Lung microvascular endothelial cell (primary cell): ENCODE measurements around the gene FHIT. TPM values are rescaled to one million over a fixed set of nuclear protein-coding genes. Genes with fewer than 3 reads are reported as not detected.

Experiments
- DNase-seq, 2 donors: peaks; one replicate each; pipeline versions ENCODE4 v3.0.0 to v3.0.0-alpha.2; 2010; ENCODE audit warnings: low read depth in 2 of 2
- total RNA-seq: library from RNA; depleted of rRNA; stranded (reverse); fragments of >200 nt; gene quantifications from 2 replicates; pipeline ENCODE4 v1.2.1, GENCODE V29; 2014

The FHIT gene
- total RNA-seq, 1 donor from 2014 or later: 0.79 TPM

- no peak for DNase-seq
Observed at GRCh38 chr3:60133269-60134162, 1117.7 kb downstream of the FHIT start.

- DNase-seq: no peak
Observed at GRCh38 chr3:60131618-60132017, 1119.6 kb downstream of the FHIT start.

GRCh38 chr3:60126511-60127304 is 1124.5 kb downstream of the FHIT start:
- no peak for DNase-seq

GRCh38 chr3:60125686-60126085 is 1125.6 kb downstream of the FHIT start:
- no peak for DNase-seq

- no peak for DNase-seq
Observed at GRCh38 chr3:60120245-60120644, 1131.0 kb downstream of the FHIT start.

GRCh38 chr3:60114191-60114590 is 1137.1 kb downstream of the FHIT start:
- DNase-seq: no peak

- no peak for DNase-seq
Observed at GRCh38 chr3:60107275-60107674, 1144.0 kb downstream of the FHIT start.

- DNase-seq: no peak
Observed at GRCh38 chr3:60102154-60102553, 1149.1 kb downstream of the FHIT start.

GRCh38 chr3:60101621-60102020 is 1149.6 kb downstream of the FHIT start:
- no peak for DNase-seq

- no peak for DNase-seq
Observed at GRCh38 chr3:60096403-60096802, 1154.8 kb downstream of the FHIT start.

GRCh38 chr3:60095930-60096329 is 1155.3 kb downstream of the FHIT start:
- DNase-seq: no peak

GRCh38 chr3:60095516-60095915 is 1155.7 kb downstream of the FHIT start:
- DNase-seq: no peak

- no peak for DNase-seq
Observed at GRCh38 chr3:60094392-60094947, 1156.8 kb downstream of the FHIT start.

GRCh38 chr3:60090548-60090947 is 1160.7 kb downstream of the FHIT start:
- DNase-seq: no peak

GRCh38 chr3:60086811-60087210 is 1164.4 kb downstream of the FHIT start:
- no peak for DNase-seq

GRCh38 chr3:60085649-60086048 is 1165.6 kb downstream of the FHIT start:
- no peak for DNase-seq

GRCh38 chr3:60081381-60082095 is 1169.7 kb downstream of the FHIT start:
- no peak for DNase-seq

- no peak for DNase-seq
Observed at GRCh38 chr3:60080648-60081047, 1170.6 kb downstream of the FHIT start.

- DNase-seq: no peak
Observed at GRCh38 chr3:60079076-60079475, 1172.2 kb downstream of the FHIT start.

- no peak for DNase-seq
Observed at GRCh38 chr3:60076331-60076730, 1174.9 kb downstream of the FHIT start.

- DNase-seq: no peak
Observed at GRCh38 chr3:60073942-60074341, 1177.3 kb downstream of the FHIT start.

- no peak for DNase-seq
Observed at GRCh38 chr3:60073228-60073627, 1178.0 kb downstream of the FHIT start.
